HEK293 (cell line): ENCODE results near the gene DGKG.

Experiments
- CTCF ChIA-PET: fragments of 350-600 bp; formaldehyde crosslinking; extraction: SDS; loops from one replicate; lab custom pipeline; 2021; ENCODE audit warnings: antibody characterized with exemption; lab: Yijun Ruan, JAX
- POLR2A ChIA-PET: fragments of 300-600 bp; formaldehyde crosslinking; extraction: SDS; loops from one replicate; lab custom pipeline; 2020; ENCODE audit warnings: antibody characterized with exemption, inconsistent platforms; lab: Yijun Ruan, JAX
- H3K27ac ChIP-seq: fragments of 200-500 bp; sonication (Bioruptor generic); 2 replicates; pipeline ENCODE4 v1.5.1; 2014; ENCODE audit warnings: low read depth, low read length, control low read depth, inconsistent platforms; ENCODE audit errors: extremely low read depth
- H3K36me3 ChIP-seq, 2 experiments: fragments of 200-500 bp in 1 of 2; sonication (Bioruptor generic) in 1 of 2; 1 replicate in 1 of 2; 2 replicates in 1 of 2; pipeline ENCODE4 v1.5.1; 2014 to 2017; ENCODE audit warnings: inconsistent platforms in 2 of 2, low read length in 2 of 2; ENCODE audit not compliant: control insufficient read depth in 2 of 2, insufficient read depth in 1 of 2
- H3K4me1 ChIP-seq: fragments of 200-500 bp; sonication (Bioruptor generic); 2 replicates; pipeline ENCODE4 v1.5.1; 2014; ENCODE audit warnings: mild to moderate bottlenecking, low read length, inconsistent platforms; ENCODE audit not compliant: control insufficient read depth, insufficient read depth
- H3K4me3 ChIP-seq: 2 replicates; pipeline ENCODE4 v1.5.1; 2011; ENCODE audit warnings: low read depth, mild to moderate bottlenecking, control low read depth, low read length, moderate library complexity
- H3K9me3 ChIP-seq: fragments of 200-500 bp; sonication (Bioruptor generic); 2 replicates; pipeline ENCODE4 v1.5.1; 2014; ENCODE audit warnings: low read depth, low read length, inconsistent platforms; ENCODE audit not compliant: control insufficient read depth, insufficient read depth
- AEBP2 ChIP-seq: fragments of 450-650 bp; formaldehyde crosslinking; IDR thresholded peaks from 2 replicates; pipeline ENCODE4 v1.5.1; 2016; ENCODE audit warnings: missing biosample characterization, missing genetic modification characterization, borderline replicate concordance
- BCL11A ChIP-seq: fragments of 450-650 bp; formaldehyde crosslinking; IDR thresholded peaks from 2 replicates; pipeline ENCODE4 v1.5.1; 2016; ENCODE audit warnings: low read depth, missing biosample characterization, missing genetic modification characterization
- FEZF1 ChIP-seq: fragments of 450-650 bp; formaldehyde crosslinking; IDR thresholded peaks from 2 replicates; pipeline ENCODE4 v1.5.1; 2016; ENCODE audit warnings: missing biosample characterization, missing genetic modification characterization
- GFI1B ChIP-seq: fragments of 450-650 bp; formaldehyde crosslinking; IDR thresholded peaks from 2 replicates; pipeline ENCODE4 v1.5.1; 2016; ENCODE audit warnings: missing biosample characterization, missing genetic modification characterization
- MYNN ChIP-seq: fragments of 450-650 bp; formaldehyde crosslinking; IDR thresholded peaks from 2 replicates; pipeline ENCODE4 v1.5.1; 2016; ENCODE audit warnings: missing biosample characterization, missing genetic modification characterization, borderline replicate concordance
- WT1 ChIP-seq: fragments of 450-650 bp; formaldehyde crosslinking; IDR thresholded peaks from 2 replicates; pipeline ENCODE4 v1.5.1; 2016; ENCODE audit warnings: missing biosample characterization, missing genetic modification characterization
- ZFHX2 ChIP-seq: fragments of 450-650 bp; formaldehyde crosslinking; conservative IDR thresholded peaks from 2 replicates; pipeline ENCODE4 v1.5.1; 2016; ENCODE audit warnings: missing biosample characterization, missing genetic modification characterization
- ZFP41 ChIP-seq: fragments of 450-650 bp; formaldehyde crosslinking; IDR thresholded peaks from 2 replicates; pipeline ENCODE4 v1.5.1; 2016; ENCODE audit warnings: missing biosample characterization, missing genetic modification characterization, borderline replicate concordance
- ZNF114 ChIP-seq: fragments of 450-650 bp; formaldehyde crosslinking; IDR thresholded peaks from 2 replicates; pipeline ENCODE4 v1.5.0; 2017; ENCODE audit warnings: missing biosample characterization, missing genetic modification characterization
- ZNF140 ChIP-seq: fragments of 450-650 bp; formaldehyde crosslinking; IDR thresholded peaks from 2 replicates; pipeline ENCODE4 v1.5.1; 2016; ENCODE audit warnings: missing biosample characterization, missing genetic modification characterization
- ZNF223 ChIP-seq: fragments of 450-650 bp; formaldehyde crosslinking; IDR thresholded peaks from 2 replicates; pipeline ENCODE4 v1.5.1; 2016; ENCODE audit warnings: missing biosample characterization, missing genetic modification characterization
- ZNF23 ChIP-seq: fragments of 450-650 bp; formaldehyde crosslinking; IDR thresholded peaks from 2 replicates; pipeline ENCODE4 v1.5.1; 2016; ENCODE audit warnings: missing biosample characterization, missing genetic modification characterization, borderline replicate concordance
- ZNF26 ChIP-seq: fragments of 450-650 bp; formaldehyde crosslinking; IDR thresholded peaks from 2 replicates; pipeline ENCODE4 v1.5.1; 2016; ENCODE audit warnings: missing biosample characterization, missing genetic modification characterization
- ZNF274 ChIP-seq, 2 experiments: fragments of 200-500 bp in 1 of 2; fragments of 450-650 bp in 1 of 2; sonication (Bioruptor generic) in 1 of 2; formaldehyde crosslinking in 1 of 2; IDR thresholded peaks; 2 replicates each; pipeline versions ENCODE4 v1.5.1 to v1.6.1; 2014 to 2016; ENCODE audit warnings: borderline replicate concordance in 1 of 2, inconsistent platforms in 1 of 2, low read length in 1 of 2, missing biosample characterization in 1 of 2, missing genetic modification characterization in 1 of 2
- ZNF324 ChIP-seq: fragments of 450-650 bp; formaldehyde crosslinking; IDR thresholded peaks from 2 replicates; pipeline ENCODE4 v1.5.1; 2016; ENCODE audit warnings: missing biosample characterization, missing genetic modification characterization
- ZNF366 ChIP-seq: fragments of 450-650 bp; formaldehyde crosslinking; conservative IDR thresholded peaks from 2 replicates; pipeline ENCODE4 v1.5.1; 2016; ENCODE audit warnings: missing biosample characterization, missing genetic modification characterization
- ZNF423 ChIP-seq: fragments of 450-650 bp; formaldehyde crosslinking; IDR thresholded peaks from 2 replicates; pipeline ENCODE4 v1.5.1; 2016; ENCODE audit warnings: missing biosample characterization, missing genetic modification characterization
- ZNF473 ChIP-seq: fragments of 450-650 bp; formaldehyde crosslinking; IDR thresholded peaks from 2 replicates; pipeline ENCODE4 v1.5.1; 2017; ENCODE audit warnings: missing biosample characterization, missing genetic modification characterization
- ZNF544 ChIP-seq: fragments of 450-650 bp; formaldehyde crosslinking; IDR thresholded peaks from 2 replicates; pipeline ENCODE4 v1.5.0; 2017; ENCODE audit warnings: missing biosample characterization, missing genetic modification characterization
- ZNF555 ChIP-seq: fragments of 450-650 bp; formaldehyde crosslinking; conservative IDR thresholded peaks from 2 replicates; pipeline ENCODE4 v1.5.1; 2017; ENCODE audit warnings: missing biosample characterization, mild to moderate bottlenecking, missing genetic modification characterization, inconsistent platforms
- ZNF580 ChIP-seq: fragments of 450-650 bp; formaldehyde crosslinking; IDR thresholded peaks from 2 replicates; pipeline ENCODE4 v1.5.1; 2016; ENCODE audit warnings: missing biosample characterization, missing genetic modification characterization
- ZNF623 ChIP-seq: fragments of 450-650 bp; formaldehyde crosslinking; IDR thresholded peaks from 2 replicates; pipeline ENCODE4 v1.5.1; 2016; ENCODE audit warnings: missing biosample characterization, missing genetic modification characterization
- ZNF704 ChIP-seq: fragments of 450-650 bp; formaldehyde crosslinking; IDR thresholded peaks from 2 replicates; pipeline ENCODE4 v1.5.1; 2016; ENCODE audit warnings: missing biosample characterization, missing genetic modification characterization
- ZNF791 ChIP-seq: fragments of 450-650 bp; formaldehyde crosslinking; IDR thresholded peaks from 2 replicates; pipeline ENCODE4 v1.5.1; 2016; ENCODE audit warnings: missing biosample characterization, missing genetic modification characterization
- ZNF843 ChIP-seq: fragments of 450-650 bp; formaldehyde crosslinking; IDR thresholded peaks from 2 replicates; pipeline ENCODE4 v1.5.1; 2016; ENCODE audit warnings: missing biosample characterization, missing genetic modification characterization
- TF ChIP-seq, protein P1 (sequence below): fragments of 450-650 bp; formaldehyde crosslinking; IDR thresholded peaks from 2 replicates; pipeline ENCODE4 v1.5.1; 2016; ENCODE audit warnings: missing biosample characterization, missing genetic modification characterization

The DGKG gene

GRCh38 chr3:186184021-186184420 is 178.0 kb downstream of the DGKG start:
- POLR2A ChIA-PET, result no interaction called here
- H3K4me3 ChIP-seq, result no peak overlapping the region
- CTCF ChIA-PET, result interaction anchor here (0.6 kb wide), 1 partner anchor 181 kb away, joined by 3 read pairs; no protein-coding TSS in a partner anchor
- TF ChIP-seq ZNF274 (IDR thresholded peaks at IDR 0.05; ENCODE audit: low read length) (no peak), ZNF274 (tag by site-specific recombination; IDR thresholded peaks at IDR 0.05; ENCODE audit: borderline replicate concordance) (no peak), ZFHX2 (no peak), ZNF223 (tag by site-specific recombination) (no peak), ZNF843 (tag by site-specific recombination) (no peak), ZNF473 (no peak), BCL11A (tag by site-specific recombination) (no peak), ZNF140 (tag by site-specific recombination) (no peak), MYNN (tag by site-specific recombination) (no peak), ZNF114 (tag by site-specific recombination) (no peak), ZNF423 (tag by site-specific recombination) (no peak), ZNF26 (tag by site-specific recombination) (no peak), AEBP2 (tag by site-specific recombination) (no peak)
- H3K36me3 ChIP-seq, result no peaks in the 10 kb centered on the region
- no peaks in the 10 kb centered on the region for H3K9me3 ChIP-seq
- H3K4me1 ChIP-seq, result no peaks in the 10 kb centered on the region
- no peak overlapping the region for H3K27ac ChIP-seq

DNA sequence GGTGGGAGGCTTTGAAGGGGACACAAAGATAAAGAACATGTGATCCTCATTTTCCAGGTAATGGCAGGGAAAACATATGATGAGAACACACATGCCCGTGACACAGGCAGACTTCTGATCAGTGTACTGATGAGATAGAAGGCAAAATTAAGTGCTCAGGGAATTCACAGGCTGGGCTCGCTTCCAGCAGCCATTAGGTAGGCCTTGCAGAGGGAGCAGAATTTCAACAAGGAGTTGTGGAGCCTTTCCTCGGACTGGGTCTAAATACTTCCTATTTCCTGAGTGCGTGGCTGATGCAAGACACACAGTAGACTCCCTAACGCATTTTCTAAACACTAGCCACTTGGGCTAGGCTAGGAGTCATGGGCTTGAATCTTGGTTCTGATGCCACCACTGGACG is 179.2 kb downstream of the DGKG start:
- Histone ChIP-seq H3K4me1 (no peaks in the 10 kb centered on the region), H3K36me3 (no peaks in the 10 kb centered on the region)
- TF ChIP-seq ZNF623, result no peak
- TF ChIP-seq GFI1B, result no peak
- TF ChIP-seq, protein P1, sequence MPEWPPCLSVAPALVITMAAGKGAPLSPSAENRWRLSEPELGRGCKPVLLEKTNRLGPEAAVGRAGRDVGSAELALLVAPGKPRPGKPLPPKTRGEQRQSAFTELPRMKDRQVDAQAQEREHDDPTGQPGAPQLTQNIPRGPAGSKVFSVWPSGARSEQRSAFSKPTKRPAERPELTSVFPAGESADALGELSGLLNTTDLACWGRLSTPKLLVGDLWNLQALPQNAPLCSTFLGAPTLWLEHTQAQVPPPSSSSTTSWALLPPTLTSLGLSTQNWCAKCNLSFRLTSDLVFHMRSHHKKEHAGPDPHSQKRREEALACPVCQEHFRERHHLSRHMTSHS (tag by site-specific recombination), result no peak
- TF ChIP-seq ZNF324, result no peak
- TF ChIP-seq ZNF423 (tag by site-specific recombination), result no peak
- TF ChIP-seq ZNF843 (tag by site-specific recombination), result no peak
- no peak for TF ChIP-seq WT1 (tag by site-specific recombination)
- no peak for TF ChIP-seq ZNF223 (tag by site-specific recombination)
- no peak for TF ChIP-seq FEZF1 (tag by site-specific recombination)
- TF ChIP-seq ZNF791, result no peak
- TF ChIP-seq ZNF366 (tag by site-specific recombination), result no peak
- TF ChIP-seq ZNF544 (tag by site-specific recombination), result no peak
- no peak for TF ChIP-seq ZNF555 (tag by site-specific recombination)
- no peak for TF ChIP-seq ZNF704
- no peak for TF ChIP-seq ZNF23
- no peak for TF ChIP-seq ZNF580 (tag by site-specific recombination)
- TF ChIP-seq ZFP41 (tag by site-specific recombination), result no peak
- TF ChIP-seq, all 188 proteins: peak for 0
- ChIA-PET CTCF (no interaction called here), POLR2A (no interaction called here)
- Histone ChIP-seq H3K4me3 (no peak overlapping the region), H3K9me3 (no peaks in the 10 kb centered on the region), H3K27ac (no peak overlapping the region)
